GM12892 (cell line): Measurements from ENCODE around the gene GCK.

Experiments used
- POLR2A ChIP-seq: IDR thresholded peaks from 2 replicates; pipeline ENCODE4 v1.6.1; 2011; ENCODE audit warnings: low read depth, low read length, control low read depth
- POLR2AphosphoS5 ChIP-seq: IDR thresholded peaks from 2 replicates; pipeline ENCODE4 v1.6.1; 2011; ENCODE audit warnings: low read depth, low read length, control low read depth

GRCh38 chr7:44213206-44213876 lies 24.1 kb upstream of the GCK start:
- TF ChIP-seq POLR2A (no peak), POLR2AphosphoS5 (peak; percentile 34; the same call in 1 of the 2 replicates)
